GM18867 (cell line): ENCODE measurements around the gene C2CD3.
"Not testable (repeated sequence)": the region's sequence is repeated elsewhere in the genome, so short reads cannot be mapped to it uniquely, and the experiment has no call there.

Experiments
- ATAC-seq: cut with Tn5 transposase; IDR thresholded peaks from one replicate; pipeline ENCODE4 v1.9.1; 2021; ENCODE audit warnings: mild to moderate bottlenecking, moderate library complexity; ENCODE audit not compliant: unreplicated experiment

Gene C2CD3

GRCh38 chr11:74070723-74071492 lies 99.9 kb downstream of the C2CD3 start:
- ATAC-seq: no peak

- ATAC-seq: no peak
Measured at GRCh38 chr11:74069146-74070046, 101.4 kb downstream of the C2CD3 start.

DNA sequence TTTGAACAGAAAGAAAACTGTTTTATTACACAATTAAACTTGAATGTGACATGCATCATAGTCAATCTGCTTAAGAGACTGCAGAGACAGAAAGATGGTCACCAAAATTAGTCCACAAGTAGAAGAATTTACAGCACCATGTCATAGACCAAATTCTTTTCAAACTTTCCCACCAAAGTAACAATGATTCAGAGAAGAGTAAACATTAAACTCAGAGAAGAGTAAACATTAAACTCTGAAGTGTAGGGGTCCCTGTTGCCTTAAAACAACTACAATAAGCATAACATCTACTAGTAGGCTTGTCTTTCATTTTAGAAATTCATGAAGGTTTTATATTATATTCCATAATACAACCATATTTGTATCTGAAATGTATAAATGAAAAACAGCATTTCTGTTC lies 104.1 kb downstream of the C2CD3 start:
- ATAC-seq: not testable (repeated sequence)

DNA sequence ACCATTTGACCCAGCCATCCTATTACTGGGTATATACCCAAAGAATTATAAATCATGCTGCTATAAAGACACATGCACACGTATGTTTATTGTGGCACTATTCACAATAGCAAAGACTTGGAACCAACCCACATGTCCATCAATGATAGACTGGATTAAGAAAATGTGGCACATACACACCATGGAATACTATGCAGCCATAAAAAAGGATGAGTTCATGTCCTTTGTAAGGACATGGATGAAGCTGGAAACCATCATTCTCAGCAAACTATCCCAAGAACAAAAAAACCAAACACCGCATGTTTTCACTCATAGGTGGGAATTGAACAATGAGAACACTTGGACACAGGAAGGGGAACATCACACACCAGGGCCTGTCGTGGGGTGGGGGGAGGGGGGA lies 105.3 kb downstream of the C2CD3 start:
- not testable (repeated sequence) for ATAC-seq

- ATAC-seq: not testable (repeated sequence)
Measured at GRCh38 chr11:74063628-74064027, 107.2 kb downstream of the C2CD3 start.

DNA sequence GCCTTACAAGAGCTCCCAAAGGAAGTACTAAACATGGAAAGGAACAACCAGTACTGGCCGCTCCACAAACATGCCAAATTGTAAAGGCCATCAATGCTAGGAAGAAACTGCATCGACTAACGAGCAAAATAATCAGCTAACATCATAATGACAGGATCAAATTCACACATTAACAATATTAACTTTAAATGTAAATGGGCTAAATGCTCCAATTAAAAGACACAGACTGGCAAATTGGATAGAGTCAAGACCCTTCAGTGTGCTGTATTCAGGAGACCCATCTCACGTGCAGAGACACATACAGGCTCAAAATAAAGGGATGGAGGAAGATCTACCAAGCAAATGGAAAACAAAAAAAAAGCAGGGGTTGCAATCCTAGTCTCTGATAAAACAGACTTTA lies 109.2 kb downstream of the C2CD3 start:
- not testable (repeated sequence) for ATAC-seq

- ATAC-seq: no peak
Measured at GRCh38 chr11:74057249-74058151, 113.3 kb downstream of the C2CD3 start.

DNA sequence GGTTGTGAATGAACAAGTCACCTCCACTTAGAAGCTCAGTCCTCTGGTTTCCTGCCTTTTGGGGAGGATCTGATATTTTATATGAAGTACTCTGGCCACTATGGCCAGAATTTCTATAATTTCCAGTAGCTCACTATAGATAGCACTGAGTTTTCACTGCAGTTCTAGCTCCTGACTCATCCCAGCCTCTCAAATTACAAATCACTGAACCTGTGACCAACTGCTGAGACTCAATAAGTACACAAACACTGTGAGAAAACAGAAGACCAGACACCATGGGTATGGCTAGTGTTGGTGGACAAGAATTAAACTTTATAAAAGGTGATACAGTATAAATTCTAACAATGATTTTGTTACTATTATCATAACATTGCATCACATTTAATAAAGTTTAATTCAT lies 114.9 kb downstream of the C2CD3 start:
- ATAC-seq: no peak

- ATAC-seq: no peak
Measured at GRCh38 chr11:74050465-74050864, 120.3 kb downstream of the C2CD3 start.

- ATAC-seq: no peak
Measured at GRCh38 chr11:74048993-74049392, 121.8 kb downstream of the C2CD3 start.

DNA sequence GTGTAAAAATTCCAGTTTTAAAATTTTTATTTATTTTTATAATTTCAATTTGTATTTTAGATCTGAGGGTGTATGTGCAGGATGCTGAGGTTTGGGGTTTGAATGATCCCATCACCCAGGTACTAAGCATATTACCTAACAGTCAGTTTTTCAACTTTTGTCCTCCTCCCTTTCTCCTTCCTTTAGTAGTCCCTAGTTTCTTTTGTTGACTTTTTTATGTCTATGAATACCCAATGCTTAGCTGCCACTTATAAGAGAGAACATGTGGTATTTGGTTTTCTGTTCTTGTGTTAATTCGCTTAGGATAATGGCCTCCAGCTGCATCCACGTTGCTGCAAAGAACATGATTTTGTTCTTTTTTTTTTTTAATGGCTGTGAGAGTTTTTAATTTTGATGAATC lies 126.3 kb downstream of the C2CD3 start:
- no peak for ATAC-seq

GRCh38 chr11:74043450-74043849 lies 127.4 kb downstream of the C2CD3 start:
- ATAC-seq: no peak

GRCh38 chr11:74037309-74037708 lies 133.5 kb downstream of the C2CD3 start:
- ATAC-seq: no peak

- no peak for ATAC-seq
Measured at GRCh38 chr11:74035264-74035663, 135.5 kb downstream of the C2CD3 start.

GRCh38 chr11:74033046-74033445 lies 137.8 kb downstream of the C2CD3 start:
- ATAC-seq: no peak

DNA sequence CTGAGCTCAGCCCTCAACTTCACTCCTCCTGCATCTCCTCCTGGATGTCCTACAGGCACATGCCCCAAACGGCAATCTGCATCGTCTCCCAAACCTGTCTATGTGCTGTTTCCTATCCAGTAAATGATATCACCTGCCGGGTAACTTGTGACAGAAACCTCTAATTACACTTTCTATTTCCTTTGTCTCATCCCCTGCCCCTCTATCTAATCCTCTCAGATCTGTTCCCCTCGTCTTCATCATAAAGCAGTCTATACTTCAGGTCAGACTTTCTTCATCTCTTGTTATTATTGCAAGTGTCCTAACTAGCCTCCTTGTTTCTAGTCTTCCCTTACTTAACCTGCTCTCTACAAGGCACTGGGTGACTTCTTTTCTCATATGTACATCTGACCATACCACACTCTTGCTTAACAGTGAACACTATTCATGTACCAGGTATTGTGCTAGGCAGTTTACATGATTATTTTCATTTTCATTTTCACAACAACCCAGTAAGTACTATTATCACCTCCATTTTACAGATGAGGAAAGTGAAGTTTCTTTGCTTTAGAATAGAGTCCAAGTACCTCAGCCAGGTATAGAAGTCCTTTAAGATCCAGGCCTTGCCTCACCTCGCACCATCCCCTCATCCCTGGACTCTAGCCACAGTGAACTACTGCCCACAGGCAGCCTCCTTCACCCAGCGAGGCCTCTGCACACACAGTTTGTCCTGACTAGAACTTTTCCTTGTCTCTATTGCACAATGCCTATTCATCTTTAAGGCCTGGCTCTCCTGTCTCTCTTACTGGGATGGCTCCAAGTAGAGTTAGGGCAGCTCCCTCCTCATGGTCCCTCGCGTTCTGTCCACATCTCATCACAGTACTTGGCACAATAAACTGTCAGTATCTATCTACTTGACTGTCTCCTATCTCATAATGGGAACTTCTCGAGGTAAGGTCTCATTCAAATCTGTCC lies 139.8 kb downstream of the C2CD3 start:
- ATAC-seq: no peak

GRCh38 chr11:74025467-74026166 lies 145.2 kb downstream of the C2CD3 start:
- ATAC-seq: no peak

- no peak for ATAC-seq
Measured at GRCh38 chr11:74024261-74025029, 146.4 kb downstream of the C2CD3 start.
